ENCODE results near the gene HMGB2.

HMGB2 gene

GRCh38 chr4:173362666-173363065, 28.5 kb upstream of the HMGB2 start:
- H3K79me2 ChIP-seq (ENCODE audit: insufficient read depth, low read depth): no peaks in the 10 kb centered on the region
- no peak overlapping the region for H3K4me3 ChIP-seq (IDR thresholded peaks at IDR 0.05; ENCODE audit: insufficient read depth, low read depth, low read length)
- H3K27ac ChIP-seq: no peak overlapping the region
- TF ChIP-seq, protein P1, sequence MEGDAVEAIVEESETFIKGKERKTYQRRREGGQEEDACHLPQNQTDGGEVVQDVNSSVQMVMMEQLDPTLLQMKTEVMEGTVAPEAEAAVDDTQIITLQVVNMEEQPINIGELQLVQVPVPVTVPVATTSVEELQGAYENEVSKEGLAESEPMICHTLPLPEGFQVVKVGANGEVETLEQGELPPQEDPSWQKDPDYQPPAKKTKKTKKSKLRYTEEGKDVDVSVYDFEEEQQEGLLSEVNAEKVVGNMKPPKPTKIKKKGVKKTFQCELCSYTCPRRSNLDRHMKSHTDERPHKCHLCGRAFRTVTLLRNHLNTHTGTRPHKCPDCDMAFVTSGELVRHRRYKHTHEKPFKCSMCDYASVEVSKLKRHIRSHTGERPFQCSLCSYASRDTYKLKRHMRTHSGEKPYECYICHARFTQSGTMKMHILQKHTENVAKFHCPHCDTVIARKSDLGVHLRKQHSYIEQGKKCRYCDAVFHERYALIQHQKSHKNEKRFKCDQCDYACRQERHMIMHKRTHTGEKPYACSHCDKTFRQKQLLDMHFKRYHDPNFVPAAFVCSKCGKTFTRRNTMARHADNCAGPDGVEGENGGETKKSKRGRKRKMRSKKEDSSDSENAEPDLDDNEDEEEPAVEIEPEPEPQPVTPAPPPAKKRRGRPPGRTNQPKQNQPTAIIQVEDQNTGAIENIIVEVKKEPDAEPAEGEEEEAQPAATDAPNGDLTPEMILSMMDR (conservative IDR thresholded peaks at IDR 0.05; ENCODE audit: low read depth, low read length): no peak
- peaks cover 5% of the 10 kb centered on the region for H3K4me1 ChIP-seq (ENCODE audit: low read depth, poor library complexity, severe bottlenecking)
- no peak overlapping the region for H3K9ac ChIP-seq
- no peaks in the 10 kb centered on the region for H3K36me3 ChIP-seq (ENCODE audit: insufficient read depth)
- H4K20me1 ChIP-seq (ENCODE audit: insufficient read depth): no peaks in the 10 kb centered on the region
- no peak overlapping the region for H3K4me2 ChIP-seq
- no peak overlapping the region for H2AFZ ChIP-seq (ENCODE audit: low read depth)
- H3K27me3 ChIP-seq (ENCODE audit: insufficient read depth, low read depth): no peaks in the 10 kb centered on the region

GRCh38 chr4:173360587-173361221, 26.5 kb upstream of the HMGB2 start:
- Histone ChIP-seq H3K9ac (no peak overlapping the region), H3K36me3 (ENCODE audit: insufficient read depth) (no peaks in the 10 kb centered on the region), H3K4me1 (ENCODE audit: low read depth, poor library complexity, severe bottlenecking) (no peaks in the 10 kb centered on the region), H4K20me1 (ENCODE audit: insufficient read depth) (no peaks in the 10 kb centered on the region), H3K27me3 (ENCODE audit: insufficient read depth, low read depth) (no peaks in the 10 kb centered on the region), H3K4me3 (IDR thresholded peaks at IDR 0.05; ENCODE audit: insufficient read depth, low read depth, low read length) (no peak overlapping the region), H3K4me2 (no peak overlapping the region), H2AFZ (ENCODE audit: low read depth) (no peak overlapping the region), H3K27ac (no peak overlapping the region), H3K79me2 (ENCODE audit: insufficient read depth, low read depth) (no peaks in the 10 kb centered on the region)
- TF ChIP-seq, protein P1 (conservative IDR thresholded peaks at IDR 0.05; ENCODE audit: low read depth, low read length): 0 out of 2 replicates have a peak, but pooled peaks have one; percentile 23

DNA sequence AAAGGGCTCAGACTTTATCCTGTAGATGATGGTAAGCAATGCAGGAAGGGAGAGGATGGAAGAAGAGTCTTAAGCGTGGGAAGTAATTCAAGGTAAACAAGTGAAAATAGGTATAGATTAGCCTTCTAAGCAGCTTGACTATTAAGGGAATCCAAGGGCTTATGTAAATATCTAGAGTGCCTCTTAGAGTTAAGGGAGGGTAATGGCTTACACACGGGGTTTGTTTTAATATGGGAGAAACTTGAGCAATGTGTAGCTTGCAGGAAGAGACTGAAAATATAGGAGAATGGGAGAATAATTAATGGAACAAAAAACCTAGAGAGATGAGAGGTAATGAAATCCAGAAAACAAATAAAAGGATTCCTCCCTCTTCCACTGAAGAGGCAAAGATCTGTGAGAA, 23.8 kb upstream of the HMGB2 start:
- no peaks in the 10 kb centered on the region for H3K27me3 ChIP-seq (ENCODE audit: insufficient read depth, low read depth)
- H3K4me3 ChIP-seq (IDR thresholded peaks at IDR 0.05; ENCODE audit: insufficient read depth, low read depth, low read length): no peak overlapping the region
- no peak overlapping the region for H3K9ac ChIP-seq
- no peaks in the 10 kb centered on the region for H3K36me3 ChIP-seq (ENCODE audit: insufficient read depth)
- no peaks in the 10 kb centered on the region for H3K4me1 ChIP-seq (ENCODE audit: low read depth, poor library complexity, severe bottlenecking)
- TF ChIP-seq, protein P1 (conservative IDR thresholded peaks at IDR 0.05; ENCODE audit: low read depth, low read length): no peak
- H3K27ac ChIP-seq: no peak overlapping the region
- no peaks in the 10 kb centered on the region for H3K79me2 ChIP-seq (ENCODE audit: insufficient read depth, low read depth)
- no peaks in the 10 kb centered on the region for H4K20me1 ChIP-seq (ENCODE audit: insufficient read depth)
- H2AFZ ChIP-seq (ENCODE audit: low read depth): no peak overlapping the region
- H3K4me2 ChIP-seq: no peak overlapping the region

- TF ChIP-seq, protein P1 (conservative IDR thresholded peaks at IDR 0.05; ENCODE audit: low read depth, low read length): no peak
- no peak overlapping the region for H3K4me2 ChIP-seq
- H4K20me1 ChIP-seq (ENCODE audit: insufficient read depth): no peaks in the 10 kb centered on the region
- no peak overlapping the region for H2AFZ ChIP-seq (ENCODE audit: low read depth)
- H3K27me3 ChIP-seq (ENCODE audit: insufficient read depth, low read depth): no peaks in the 10 kb centered on the region
- no peak overlapping the region for H3K4me3 ChIP-seq (IDR thresholded peaks at IDR 0.05; ENCODE audit: insufficient read depth, low read depth, low read length)
- H3K4me1 ChIP-seq (ENCODE audit: low read depth, poor library complexity, severe bottlenecking): no peaks in the 10 kb centered on the region
- H3K36me3 ChIP-seq (ENCODE audit: insufficient read depth): no peaks in the 10 kb centered on the region
- no peak overlapping the region for H3K9ac ChIP-seq
- no peak overlapping the region for H3K27ac ChIP-seq
- no peaks in the 10 kb centered on the region for H3K79me2 ChIP-seq (ENCODE audit: insufficient read depth, low read depth)
Measured at GRCh38 chr4:173347467-173347866, 13.3 kb upstream of the HMGB2 start.

Data from KMS-11 (cell line).